Measurements from ENCODE around the gene FZD2. TPM values are rescaled to one million over a fixed set of nuclear protein-coding genes. Genes with fewer than 3 reads are reported as not detected.
"Not testable (repeated sequence)": the region's sequence is repeated elsewhere in the genome, so short reads cannot be mapped to it uniquely, and the experiment has no call there.

The FZD2 gene
- total RNA-seq, 1 experiment from 2014 or later, result 11.6 TPM

GRCh38 chr17:44561237-44561623 is 3.9 kb downstream of the FZD2 start:
- Histone ChIP-seq H3K27ac (ENCODE audit: low read length) (no peak overlapping the region), H3K9me3 (ENCODE audit: low read length) (no peaks in the 10 kb centered on the region)
- intact Hi-C loops (cut with micrococcal nuclease), result no loop called here

GRCh38 chr17:44564429-44564828 is 7.1 kb downstream of the FZD2 start:
- no peaks in the 10 kb centered on the region for H3K9me2 ChIP-seq (replicated peaks; ENCODE audit: low read length)
- no peak overlapping the region for H3K4me2 ChIP-seq (ENCODE audit: low read length)
- H4K20me1 ChIP-seq (ENCODE audit: low read length), result no peaks in the 10 kb centered on the region
- ChIA-PET CTCF (no interaction called here), POLR2A (ENCODE audit: unreplicated experiment) (no interaction called here)
- TF ChIP-seq CTCF (conservative IDR thresholded peaks at IDR 0.05; ENCODE audit: low read depth, low read length) (peak; percentile 26; the same call in 1 of the 2 replicates), EZH2 (IDR thresholded peaks at IDR 0.05; ENCODE audit: low read length, unreplicated experiment) (no peak), EZH2phosphoT487 (IDR thresholded peaks at IDR 0.05; ENCODE audit: borderline replicate concordance, low read length) (no peak)
- ATAC-seq (peak; percentile 37; the same call in 1 of the 2 replicates), DNase-seq (no peak)
- H3F3A ChIP-seq (ENCODE audit: low read length, unreplicated experiment), result no peaks in the 10 kb centered on the region
- no peak overlapping the region for H3K27ac ChIP-seq (ENCODE audit: low read length)
- H3K36me3 ChIP-seq (ENCODE audit: low read depth, low read length), result no peaks in the 10 kb centered on the region
- no peaks in the 10 kb centered on the region for H3K9me3 ChIP-seq (ENCODE audit: low read length)
- H3K79me2 ChIP-seq (ENCODE audit: low read length), result no peaks in the 10 kb centered on the region
- H3K4me3 ChIP-seq (ENCODE audit: low read length), result no peak overlapping the region
- H3K9ac ChIP-seq (ENCODE audit: low read length), result no peak overlapping the region
- 0 out of 2 replicates have a peak, but pooled peaks cover 5% of the 10 kb centered on the region for H3K4me1 ChIP-seq (ENCODE audit: insufficient read depth, low read length)
- no TSS peak for BruUV-seq (replicated peaks)
- intact Hi-C loops (cut with micrococcal nuclease), result no loop called here
- H3K27me3 ChIP-seq (ENCODE audit: low read length), result no peaks in the 10 kb centered on the region
- no peak overlapping the region for H2AFZ ChIP-seq (ENCODE audit: low read length)

More at GRCh38 chr17:44561237-44561623, 3.9 kb downstream of the FZD2 start:
- no peak overlapping the region for H3K4me3 ChIP-seq (ENCODE audit: low read length)
- TF ChIP-seq EZH2phosphoT487 (IDR thresholded peaks at IDR 0.05; ENCODE audit: borderline replicate concordance, low read length) (no peak), EZH2 (IDR thresholded peaks at IDR 0.05; ENCODE audit: low read length, unreplicated experiment) (no peak), CTCF (conservative IDR thresholded peaks at IDR 0.05; ENCODE audit: low read depth, low read length) (no peak)
- H3K36me3 ChIP-seq (ENCODE audit: low read depth, low read length), result no peaks in the 10 kb centered on the region
- ChIA-PET POLR2A (ENCODE audit: unreplicated experiment) (no interaction called here), CTCF (no interaction called here)
- ATAC-seq, result no peak
- H3F3A ChIP-seq (ENCODE audit: low read length, unreplicated experiment), result no peaks in the 10 kb centered on the region
- BruUV-seq (replicated peaks), result no TSS peak
- H3K79me2 ChIP-seq (ENCODE audit: low read length), result peaks cover 9% of the 10 kb centered on the region
- H3K9ac ChIP-seq (ENCODE audit: low read length), result no peak overlapping the region
- H3K4me1 ChIP-seq (ENCODE audit: insufficient read depth, low read length), result peaks cover 11% of the 10 kb centered on the region; the same call in 1 of the 2 replicates
- no peaks in the 10 kb centered on the region for H4K20me1 ChIP-seq (ENCODE audit: low read length)
- H3K9me2 ChIP-seq (replicated peaks; ENCODE audit: low read length), result no peaks in the 10 kb centered on the region
- DNase-seq, result no peak
- no peak overlapping the region for H3K4me2 ChIP-seq (ENCODE audit: low read length)
- no peak overlapping the region for H2AFZ ChIP-seq (ENCODE audit: low read length)
- no peaks in the 10 kb centered on the region for H3K27me3 ChIP-seq (ENCODE audit: low read length)

DNA sequence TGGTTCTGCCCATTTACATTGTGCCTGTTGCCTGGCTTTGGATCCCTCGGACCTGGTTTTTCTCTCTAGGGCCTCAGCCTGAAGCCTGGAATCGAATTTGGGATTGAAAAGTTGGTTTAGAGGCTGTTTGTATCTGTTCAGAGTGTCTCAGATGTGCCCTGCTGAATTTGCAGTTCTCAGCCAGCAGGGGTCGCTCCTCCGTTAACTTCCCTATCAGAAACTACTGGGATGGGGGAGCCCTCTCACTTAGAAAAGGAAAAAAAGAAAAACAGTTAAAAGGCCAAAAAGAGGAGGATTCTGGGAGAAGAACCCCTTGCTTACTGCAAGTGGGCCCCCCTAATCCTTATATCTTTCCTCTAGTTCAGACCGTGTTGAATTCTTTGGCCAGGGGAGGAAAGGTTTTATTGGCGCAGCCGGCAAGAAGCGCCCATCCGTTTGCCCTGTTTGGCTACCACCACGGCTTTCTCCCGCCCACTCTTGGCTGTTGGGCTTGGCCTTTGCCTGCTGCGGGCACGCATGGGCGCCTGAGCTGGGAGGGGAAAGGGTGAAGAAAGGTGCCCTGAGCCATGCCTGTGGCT is 8.7 kb downstream of the FZD2 start:
- Histone ChIP-seq H3K9me2 (replicated peaks; ENCODE audit: low read length) (no peaks in the 10 kb centered on the region), H3K4me3 (ENCODE audit: low read length) (no peak overlapping the region), H3K9me3 (ENCODE audit: low read length) (no peaks in the 10 kb centered on the region), H3F3A (ENCODE audit: low read length, unreplicated experiment) (no peaks in the 10 kb centered on the region), H2AFZ (ENCODE audit: low read length) (no peak overlapping the region), H3K79me2 (ENCODE audit: low read length) (no peaks in the 10 kb centered on the region), H3K4me1 (ENCODE audit: insufficient read depth, low read length) (0 out of 2 replicates have a peak, but pooled peaks cover 5% of the 10 kb centered on the region), H4K20me1 (ENCODE audit: low read length) (no peaks in the 10 kb centered on the region), H3K9ac (ENCODE audit: low read length) (no peak overlapping the region), H3K27me3 (ENCODE audit: low read length) (no peaks in the 10 kb centered on the region), H3K27ac (ENCODE audit: low read length) (no peak overlapping the region), H3K4me2 (ENCODE audit: low read length) (no peak overlapping the region), H3K36me3 (ENCODE audit: low read depth, low read length) (no peaks in the 10 kb centered on the region)
- DNase-seq, result peak; percentile 47
- no peak for TF ChIP-seq EZH2phosphoT487 (IDR thresholded peaks at IDR 0.05; ENCODE audit: borderline replicate concordance, low read length)
- TF ChIP-seq CTCF (conservative IDR thresholded peaks at IDR 0.05; ENCODE audit: low read depth, low read length), result peak; percentile 90
- no TSS peak for BruUV-seq (replicated peaks)
- ChIA-PET POLR2A (ENCODE audit: unreplicated experiment) (no interaction called here), CTCF (no interaction called here)
- ATAC-seq, result no peak
- intact Hi-C loops (cut with micrococcal nuclease), result no loop called here

- ATAC-seq; H3K9ac ChIP-seq (ENCODE audit: low read length); H3K4me3 ChIP-seq (ENCODE audit: low read length); intact Hi-C loops (cut with micrococcal nuclease); H3K36me3 ChIP-seq (ENCODE audit: low read depth, low read length); H3K27ac ChIP-seq (ENCODE audit: low read length); H3F3A ChIP-seq (ENCODE audit: low read length, unreplicated experiment); H3K9me3 ChIP-seq (ENCODE audit: low read length); H2AFZ ChIP-seq (ENCODE audit: low read length); H3K4me2 ChIP-seq (ENCODE audit: low read length); H3K79me2 ChIP-seq (ENCODE audit: low read length); H3K4me1 ChIP-seq (ENCODE audit: insufficient read depth, low read length); BruUV-seq (replicated peaks); DNase-seq; H4K20me1 ChIP-seq (ENCODE audit: low read length); H3K27me3 ChIP-seq (ENCODE audit: low read length); H3K9me2 ChIP-seq (replicated peaks; ENCODE audit: low read length); CTCF ChIA-PET: not testable (repeated sequence)
- POLR2A ChIA-PET (ENCODE audit: unreplicated experiment), result interaction anchor here (0.5 to 0.7 kb wide), 3 partner anchors 35 to 58 kb away, joined by 3 to 26 read pairs (median 3); no protein-coding TSS in a partner anchor
Measured at GRCh38 chr17:44568311-44568944, 11.1 kb downstream of the FZD2 start.

Measured in PC-3 (cell line).